MM.1S (cell line): ENCODE data around the gene COL24A1.

Source experiments
- DNase-seq: peaks from one replicate; pipeline ENCODE4 v3.0.0-alpha.2; 2015
- H2AFZ ChIP-seq: fragments of 300-600 bp; sonication (generic); 2 replicates; pipeline ENCODE4 v1.6.0; 2016; ENCODE audit warnings: antibody characterized with exemption, low read length
- H3F3A ChIP-seq: fragments of 300-600 bp; sonication (generic); 2 replicates; pipeline ENCODE4 v1.6.1; 2016; ENCODE audit warnings: mild to moderate bottlenecking, antibody characterized with exemption, low read length, moderate library complexity, mixed read lengths; ENCODE audit not compliant: insufficient read depth
- H3K27ac ChIP-seq: fragments of 300-600 bp; sonication (generic); 2 replicates; pipeline ENCODE4 v1.5.1; 2016; ENCODE audit warnings: mild to moderate bottlenecking, low read length
- H3K27me3 ChIP-seq: fragments of 300-600 bp; sonication (generic); replicated peaks from 2 replicates; pipeline ENCODE4 v1.6.0; 2016; ENCODE audit warnings: low read length; ENCODE audit not compliant: insufficient read depth
- H3K36me3 ChIP-seq: fragments of 300-600 bp; sonication (generic); replicated peaks from 2 replicates; pipeline ENCODE4 v1.6.1; 2016; ENCODE audit warnings: mild to moderate bottlenecking, low read length, mixed read lengths; ENCODE audit not compliant: insufficient read depth
- H3K4me1 ChIP-seq: fragments of 300-600 bp; sonication (generic); 2 replicates; pipeline ENCODE4 v1.6.1; 2016; ENCODE audit warnings: low read length, mixed read lengths
- H3K4me2 ChIP-seq: fragments of 300-600 bp; sonication (generic); 2 replicates; pipeline ENCODE4 v1.6.0; 2016; ENCODE audit warnings: low read depth, low read length
- H3K4me3 ChIP-seq: fragments of 300-600 bp; sonication (generic); 2 replicates; pipeline ENCODE4 v1.5.1; 2016; ENCODE audit warnings: low read length, mixed read lengths
- H3K79me2 ChIP-seq: fragments of 300-600 bp; sonication (generic); 2 replicates; pipeline ENCODE4 v1.6.1; 2016; ENCODE audit warnings: mixed run types, low read length, mixed read lengths
- H3K9ac ChIP-seq: fragments of 300-600 bp; sonication (generic); 2 replicates; pipeline ENCODE4 v1.6.1; 2016; ENCODE audit warnings: low read length, mixed read lengths
- H3K9me2 ChIP-seq: fragments of 300-600 bp; sonication (generic); replicated peaks from 2 replicates; pipeline ENCODE4 v1.6.1; 2016; ENCODE audit warnings: mild to moderate bottlenecking, low read length, mixed read lengths; ENCODE audit not compliant: insufficient read depth
- H3K9me3 ChIP-seq: fragments of 300-600 bp; sonication (generic); replicated peaks from 2 replicates; pipeline ENCODE4 v1.6.1; 2016; ENCODE audit warnings: mild to moderate bottlenecking, low read length, mixed read lengths; ENCODE audit not compliant: insufficient read depth
- H4K20me1 ChIP-seq: fragments of 300-600 bp; sonication (generic); 2 replicates; pipeline ENCODE4 v1.6.1; 2016; ENCODE audit warnings: mild to moderate bottlenecking, low read length, moderate library complexity, mixed read lengths; ENCODE audit not compliant: insufficient read depth
- EZH2 ChIP-seq: fragments of 300-600 bp; sonication (generic); optimal IDR thresholded peaks from 2 replicates; pipeline ENCODE3; 2017; ENCODE audit warnings: low read depth, mild to moderate bottlenecking, antibody characterized with exemption, low read length, mixed read lengths
- EZH2phosphoT487 ChIP-seq: fragments of 300-600 bp; sonication (generic); IDR thresholded peaks from 2 replicates; pipeline ENCODE4 v1.6.1; 2018; ENCODE audit warnings: antibody characterized with exemption, low read length
- TF ChIP-seq, protein P1 (sequence below): fragments of 300-600 bp; sonication (generic); IDR thresholded peaks from 2 replicates; pipeline ENCODE4 v1.5.1; 2016; ENCODE audit warnings: antibody characterized with exemption, low read length, mixed read lengths

Gene COL24A1

DNA sequence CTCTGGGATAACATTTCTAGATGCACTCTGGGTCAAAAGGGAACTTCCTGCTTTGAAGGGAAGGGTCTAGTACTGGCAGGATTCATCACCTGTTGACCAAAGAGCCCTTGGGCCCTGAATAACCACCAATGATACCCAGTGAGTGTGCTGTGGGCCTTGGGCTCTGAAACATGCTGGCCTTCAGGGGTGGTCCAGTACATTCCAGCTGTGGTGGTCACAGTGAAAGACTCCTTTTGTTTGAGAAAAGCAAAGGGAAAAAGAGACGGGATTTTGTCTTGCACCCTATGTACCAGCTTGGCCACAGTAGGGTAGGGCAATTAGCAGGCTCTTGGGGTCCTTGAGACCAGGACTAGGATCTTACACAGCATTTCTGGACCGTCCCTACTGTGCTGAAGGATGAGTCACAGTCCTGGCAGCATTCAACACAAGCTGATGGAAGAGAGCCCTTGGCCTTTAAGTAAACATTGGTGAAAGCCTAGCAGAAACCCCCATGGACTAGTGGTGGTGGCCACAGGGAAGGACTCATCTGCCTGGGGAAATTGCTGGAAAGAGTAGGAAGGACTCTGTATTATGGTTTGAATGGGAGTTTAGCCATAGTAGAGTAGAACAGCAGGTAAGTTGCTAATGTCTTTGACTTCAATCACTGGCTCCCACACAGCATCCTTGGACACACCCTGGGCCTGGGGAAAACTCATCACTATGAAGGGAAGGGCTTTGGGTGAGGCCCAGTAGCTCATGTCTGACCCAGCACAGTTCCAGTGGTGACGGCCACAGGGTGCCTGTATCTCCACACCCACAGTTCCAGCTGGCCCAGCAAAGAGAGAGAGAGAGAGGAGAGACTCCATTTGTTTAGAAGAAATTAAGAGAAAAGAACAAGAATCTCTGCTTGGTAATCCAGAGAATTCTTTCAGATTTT lies 87.5 kb downstream of the COL24A1 start:
- TF ChIP-seq, protein P1, sequence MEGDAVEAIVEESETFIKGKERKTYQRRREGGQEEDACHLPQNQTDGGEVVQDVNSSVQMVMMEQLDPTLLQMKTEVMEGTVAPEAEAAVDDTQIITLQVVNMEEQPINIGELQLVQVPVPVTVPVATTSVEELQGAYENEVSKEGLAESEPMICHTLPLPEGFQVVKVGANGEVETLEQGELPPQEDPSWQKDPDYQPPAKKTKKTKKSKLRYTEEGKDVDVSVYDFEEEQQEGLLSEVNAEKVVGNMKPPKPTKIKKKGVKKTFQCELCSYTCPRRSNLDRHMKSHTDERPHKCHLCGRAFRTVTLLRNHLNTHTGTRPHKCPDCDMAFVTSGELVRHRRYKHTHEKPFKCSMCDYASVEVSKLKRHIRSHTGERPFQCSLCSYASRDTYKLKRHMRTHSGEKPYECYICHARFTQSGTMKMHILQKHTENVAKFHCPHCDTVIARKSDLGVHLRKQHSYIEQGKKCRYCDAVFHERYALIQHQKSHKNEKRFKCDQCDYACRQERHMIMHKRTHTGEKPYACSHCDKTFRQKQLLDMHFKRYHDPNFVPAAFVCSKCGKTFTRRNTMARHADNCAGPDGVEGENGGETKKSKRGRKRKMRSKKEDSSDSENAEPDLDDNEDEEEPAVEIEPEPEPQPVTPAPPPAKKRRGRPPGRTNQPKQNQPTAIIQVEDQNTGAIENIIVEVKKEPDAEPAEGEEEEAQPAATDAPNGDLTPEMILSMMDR: no peak
- TF ChIP-seq EZH2phosphoT487: no peak
- no peak for TF ChIP-seq EZH2
- no peak overlapping the region for H2AFZ ChIP-seq
- H3K9me3 ChIP-seq: no peaks in the 10 kb centered on the region; the same call in 1 of the 2 replicates
- H3K9me2 ChIP-seq: no peaks in the 10 kb centered on the region
- H3K9ac ChIP-seq: no peak overlapping the region
- no peaks in the 10 kb centered on the region for H3F3A ChIP-seq
- no peaks in the 10 kb centered on the region for H3K36me3 ChIP-seq
- no peak overlapping the region for H3K4me3 ChIP-seq
- H3K27ac ChIP-seq: no peak overlapping the region
- H3K27me3 ChIP-seq: no peaks in the 10 kb centered on the region
- H3K79me2 ChIP-seq: no peaks in the 10 kb centered on the region
- no peak overlapping the region for H3K4me2 ChIP-seq
- no peaks in the 10 kb centered on the region for H4K20me1 ChIP-seq
- no peaks in the 10 kb centered on the region for H3K4me1 ChIP-seq
- no peak for DNase-seq

DNA sequence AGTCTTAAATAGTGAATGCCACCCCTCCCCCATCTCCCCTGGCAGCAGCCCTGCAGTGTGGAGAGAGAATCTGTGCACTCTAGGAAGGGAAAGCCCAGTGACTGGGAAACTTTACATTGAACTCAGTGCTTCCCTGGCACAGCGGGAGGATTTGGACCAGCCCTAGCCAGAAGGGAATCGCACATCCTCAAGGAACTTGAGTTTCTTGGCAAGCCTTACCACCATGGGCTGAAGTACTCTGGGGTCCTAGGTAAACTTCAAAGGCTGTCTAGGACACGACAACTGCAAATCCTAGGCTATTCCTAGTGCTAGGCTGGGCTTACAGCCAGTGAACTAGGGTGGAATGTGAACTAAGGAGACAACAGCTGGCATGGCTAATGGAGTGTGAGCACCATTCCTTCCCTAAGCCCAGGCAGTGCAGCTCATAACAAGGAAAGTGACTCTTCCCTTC lies 88.3 kb downstream of the COL24A1 start:
- TF ChIP-seq EZH2 (no peak), EZH2phosphoT487 (no peak)
- TF ChIP-seq, protein P1: no peak
- Histone ChIP-seq H4K20me1 (no peaks in the 10 kb centered on the region), H2AFZ (no peak overlapping the region), H3K79me2 (no peaks in the 10 kb centered on the region), H3K9me2 (no peaks in the 10 kb centered on the region), H3F3A (no peaks in the 10 kb centered on the region), H3K27ac (no peak overlapping the region), H3K4me1 (no peaks in the 10 kb centered on the region), H3K36me3 (no peaks in the 10 kb centered on the region), H3K4me2 (no peak overlapping the region), H3K27me3 (no peaks in the 10 kb centered on the region), H3K4me3 (no peak overlapping the region), H3K9me3 (no peaks in the 10 kb centered on the region; the same call in 1 of the 2 replicates), H3K9ac (no peak overlapping the region)
- no peak for DNase-seq

DNA sequence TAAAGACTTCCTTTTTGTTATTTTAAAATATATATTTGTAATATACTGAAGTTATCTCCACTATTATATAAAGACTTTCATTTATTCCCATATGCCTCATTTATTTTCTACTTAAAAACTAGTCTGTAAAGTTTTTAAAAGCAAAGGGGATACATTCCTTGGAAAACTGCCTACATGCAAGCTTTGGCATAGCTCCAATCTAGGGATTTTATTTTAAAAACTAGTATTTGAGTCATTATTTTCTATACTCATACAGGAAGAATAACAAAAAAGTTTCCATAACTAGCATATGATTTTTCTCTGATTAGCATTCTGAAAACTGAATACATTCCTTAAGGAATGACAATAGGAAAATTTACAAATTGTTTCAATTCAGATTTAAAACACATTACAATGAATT lies 88.9 kb downstream of the COL24A1 start:
- TF ChIP-seq EZH2phosphoT487 (no peak), EZH2 (no peak)
- TF ChIP-seq, protein P1: no peak
- H2AFZ ChIP-seq: no peak overlapping the region
- H3K9ac ChIP-seq: no peak overlapping the region
- H3K79me2 ChIP-seq: no peaks in the 10 kb centered on the region
- no peak overlapping the region for H3K4me2 ChIP-seq
- no peak overlapping the region for H3K27ac ChIP-seq
- DNase-seq: no peak
- no peaks in the 10 kb centered on the region for H4K20me1 ChIP-seq
- H3K4me3 ChIP-seq: no peak overlapping the region
- H3K27me3 ChIP-seq: no peaks in the 10 kb centered on the region
- H3F3A ChIP-seq: no peaks in the 10 kb centered on the region
- H3K4me1 ChIP-seq: no peaks in the 10 kb centered on the region
- H3K36me3 ChIP-seq: no peaks in the 10 kb centered on the region
- no peaks in the 10 kb centered on the region; the same call in 1 of the 2 replicates for H3K9me3 ChIP-seq
- no peaks in the 10 kb centered on the region for H3K9me2 ChIP-seq
